GM18909 (cell line): ENCODE measurements around the gene DLG2.

Experiments used
- ATAC-seq: cut with Tn5 transposase; IDR thresholded peaks from one replicate; pipeline ENCODE4 v1.9.1; 2021; ENCODE audit warnings: mild to moderate bottlenecking; ENCODE audit not compliant: unreplicated experiment, poor library complexity

Gene DLG2

DNA sequence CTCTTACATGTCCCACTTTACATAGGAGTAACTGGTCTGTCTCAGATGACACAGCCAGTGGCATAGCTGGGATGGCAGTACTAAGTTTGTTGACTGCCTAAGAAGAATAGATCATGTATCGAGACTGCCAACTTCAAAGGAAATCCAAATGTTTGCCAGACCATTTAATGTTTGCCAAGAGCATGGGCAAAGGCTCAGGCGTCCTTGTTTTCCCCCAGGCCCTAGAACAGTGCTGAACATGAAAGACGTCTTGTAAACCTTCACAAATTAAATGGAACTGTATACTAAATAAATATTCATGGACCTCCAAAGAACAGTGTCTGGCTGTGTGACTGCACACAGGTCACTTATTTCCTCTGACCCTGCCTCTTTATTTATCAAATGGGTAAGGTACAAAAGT is 2106.3 kb downstream of the DLG2 start:
- no peak for ATAC-seq

DNA sequence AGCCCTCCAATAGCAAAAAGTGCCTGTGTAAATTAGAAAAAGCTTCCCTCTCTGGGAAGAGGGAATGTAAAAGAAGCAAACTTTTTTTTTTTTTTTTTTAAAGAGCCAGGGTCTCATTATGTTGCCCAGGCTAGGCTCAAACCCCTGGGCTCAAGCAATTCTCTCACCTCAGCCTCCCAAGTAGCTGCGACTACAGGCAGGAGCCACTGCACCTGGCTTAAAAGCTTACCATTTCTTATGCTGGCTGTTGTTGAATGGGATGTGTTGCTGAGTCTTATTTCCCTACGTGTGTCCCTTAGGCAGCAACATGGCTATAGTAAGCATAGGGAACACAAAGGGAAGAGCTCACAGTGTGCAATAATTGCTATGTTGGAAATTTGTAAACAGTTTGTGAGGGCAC is 2115.5 kb downstream of the DLG2 start:
- ATAC-seq: no peak

DNA sequence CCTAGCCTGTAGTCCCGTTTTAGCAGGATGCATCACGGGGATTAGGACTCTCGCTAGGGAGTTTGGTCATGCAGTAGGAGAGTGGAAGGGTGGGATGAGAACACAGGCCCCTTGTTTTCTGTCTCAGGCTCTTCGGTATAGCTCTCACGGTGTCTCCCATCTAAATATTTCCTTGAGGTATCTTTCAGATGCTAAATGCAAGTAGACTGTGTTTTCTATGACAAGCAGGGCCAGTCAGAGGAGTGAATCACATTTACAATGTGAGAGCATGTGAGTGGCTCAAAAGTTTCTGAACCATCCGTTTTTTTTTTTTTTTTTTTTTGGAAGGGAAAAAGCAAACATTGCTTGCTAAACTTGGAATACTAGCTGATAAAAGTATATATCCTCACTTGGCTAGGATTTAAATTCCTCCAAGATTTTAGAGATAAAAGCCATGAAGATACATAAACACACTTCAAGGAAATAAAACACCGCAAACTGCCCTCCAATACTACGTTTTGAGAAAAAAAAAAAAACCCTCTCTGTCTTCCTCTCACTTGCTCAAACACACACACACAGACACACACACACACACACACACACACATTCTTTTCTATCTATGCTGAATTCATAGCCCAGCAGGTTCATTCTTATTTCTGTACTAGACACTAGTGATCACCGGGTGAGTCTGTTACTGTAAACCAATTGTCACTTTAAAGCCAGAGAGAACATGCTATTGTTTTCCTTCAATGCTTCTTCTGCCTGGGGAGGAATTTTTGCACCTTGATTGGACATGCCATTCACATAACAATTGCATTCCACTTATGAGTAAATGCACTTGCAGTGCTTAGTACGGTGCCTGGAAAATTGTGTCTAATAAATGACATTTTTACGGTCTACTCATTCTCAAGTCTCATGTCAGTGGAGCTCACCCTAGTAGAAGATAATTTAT is 2116.3 kb downstream of the DLG2 start:
- ATAC-seq: no peak

DNA sequence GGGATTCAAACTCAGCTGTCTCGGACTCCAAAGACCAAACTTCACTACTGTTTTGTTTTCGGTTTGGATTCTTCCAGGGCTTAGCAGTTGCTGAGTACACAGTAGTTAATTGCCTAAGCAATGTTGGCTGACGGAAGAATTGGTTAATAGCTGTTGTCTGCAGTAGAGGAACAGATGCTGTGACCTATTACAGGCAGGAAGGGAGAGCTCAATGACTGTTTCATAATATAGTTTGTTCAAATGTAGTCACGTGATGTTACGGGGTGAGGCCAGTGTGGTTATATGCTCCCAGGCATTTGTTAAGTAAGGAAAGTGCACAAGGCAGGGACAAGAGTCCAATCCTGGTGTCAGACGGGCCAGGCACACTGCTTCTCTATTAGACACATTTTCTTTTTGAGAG is 2118.3 kb downstream of the DLG2 start:
- no peak for ATAC-seq

DNA sequence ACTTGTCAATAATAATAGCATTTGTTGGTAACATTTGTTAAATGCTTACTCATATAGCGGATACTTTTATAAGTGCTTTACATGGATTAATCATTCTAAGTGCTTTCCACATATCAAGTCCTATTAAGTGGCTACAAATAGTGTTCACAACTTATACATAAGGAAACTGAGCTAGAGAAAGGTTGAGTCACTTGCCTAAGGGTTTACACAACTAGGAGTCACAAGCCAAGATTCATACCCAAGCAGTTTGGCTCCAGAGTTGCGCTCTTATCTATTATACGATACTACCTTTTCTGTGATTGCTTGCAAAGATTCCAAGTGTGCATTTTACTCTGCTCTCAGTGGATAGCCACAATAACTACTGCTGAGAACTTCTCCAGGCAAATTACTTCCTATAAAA is 2125.1 kb downstream of the DLG2 start:
- ATAC-seq: no peak

DNA sequence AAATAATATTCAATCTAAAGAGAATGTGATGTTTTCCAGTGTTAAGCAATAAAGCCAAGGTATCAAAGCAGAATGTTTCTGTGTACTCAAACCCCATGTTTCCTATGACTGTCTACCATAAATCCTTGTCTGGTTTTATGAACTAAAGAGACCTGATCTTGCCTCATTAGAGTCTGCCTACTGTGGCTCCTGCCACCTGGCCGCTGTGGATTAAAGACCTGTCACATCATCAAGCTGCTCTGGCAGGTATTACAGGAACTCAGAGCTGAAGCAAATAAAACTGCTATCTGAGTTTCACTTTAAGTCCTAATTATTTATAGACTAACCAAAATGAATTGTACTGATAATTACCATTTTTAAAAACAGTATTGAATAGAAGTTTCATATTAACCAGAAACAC is 2133.2 kb downstream of the DLG2 start:
- ATAC-seq: no peak

DNA sequence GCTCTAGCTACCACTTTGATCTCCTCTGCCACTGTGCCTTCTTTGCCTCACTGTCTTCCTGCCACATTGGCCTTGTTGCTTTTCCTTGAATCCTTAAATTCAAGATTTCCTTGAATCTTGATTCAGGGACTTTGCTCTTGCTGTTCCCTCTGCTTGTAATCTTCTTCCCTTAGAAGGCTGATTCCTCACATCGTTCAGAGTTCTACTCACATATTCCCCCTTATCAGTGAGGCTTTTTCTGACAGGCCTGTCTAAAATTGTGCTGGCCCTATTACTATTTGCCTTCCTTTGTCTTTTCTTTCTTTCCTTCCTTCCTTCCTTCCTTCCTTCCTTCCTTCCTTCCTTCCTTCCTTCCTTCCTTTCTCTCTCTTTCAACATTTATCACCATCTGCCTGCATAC is 2134.1 kb downstream of the DLG2 start:
- ATAC-seq: no peak

DNA sequence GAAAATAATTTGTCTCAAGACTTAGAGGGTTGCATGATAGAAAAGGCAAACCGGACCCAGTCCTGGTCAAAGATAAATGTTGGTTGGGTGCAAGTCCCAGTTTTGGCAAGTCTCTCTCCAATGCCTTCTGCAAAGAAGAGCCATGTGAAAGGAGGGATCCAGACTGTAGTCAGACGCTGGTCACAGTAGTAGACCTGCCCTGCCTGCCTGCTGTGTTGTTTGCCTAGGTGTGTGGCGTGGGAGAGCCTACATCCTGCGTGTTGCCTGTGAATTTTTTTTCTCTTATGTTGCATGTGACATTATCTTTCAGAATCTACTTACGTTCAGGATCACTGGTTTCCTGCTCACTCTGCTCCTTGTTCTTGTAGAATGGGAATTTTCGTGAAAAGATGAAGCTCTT is 2143.3 kb downstream of the DLG2 start:
- no peak for ATAC-seq

DNA sequence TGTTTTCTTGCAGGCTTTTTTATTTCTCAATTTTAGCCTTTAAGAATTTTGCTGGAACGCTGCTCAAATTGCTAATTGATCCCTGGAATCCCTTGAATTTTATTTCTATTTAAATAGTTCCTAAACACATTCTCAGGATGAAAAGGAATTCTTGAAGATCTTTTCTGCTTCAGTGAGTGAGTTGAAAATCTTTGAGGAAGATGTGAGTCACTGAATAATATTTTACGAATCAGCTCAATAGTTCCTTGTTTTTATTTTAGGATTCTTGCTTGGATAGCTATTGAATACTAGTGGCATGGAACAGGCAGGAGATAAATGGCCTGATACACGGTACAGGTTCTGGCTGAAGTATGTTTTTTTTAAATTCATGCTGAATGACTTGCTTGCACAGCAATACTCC is 2146.3 kb downstream of the DLG2 start:
- no peak for ATAC-seq

DNA sequence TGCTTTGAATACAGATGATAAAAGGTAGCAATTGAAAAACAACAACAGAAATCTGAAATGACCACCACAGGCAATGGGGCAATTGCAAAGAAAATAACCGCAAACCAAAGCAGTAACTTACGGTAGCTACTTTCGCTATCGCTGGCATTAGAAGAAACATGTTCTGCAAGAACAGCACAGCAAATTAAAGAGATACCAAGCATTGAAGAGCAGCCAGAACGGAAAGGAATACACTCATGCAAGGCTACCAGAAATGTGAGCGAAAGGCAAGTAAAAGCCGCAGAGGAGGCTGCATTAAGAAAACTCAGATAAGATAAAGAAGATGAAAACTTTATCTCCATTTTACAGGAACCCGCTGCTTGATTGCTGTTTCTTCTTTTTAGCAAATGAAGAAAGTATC is 2146.9 kb downstream of the DLG2 start:
- ATAC-seq: no peak

DNA sequence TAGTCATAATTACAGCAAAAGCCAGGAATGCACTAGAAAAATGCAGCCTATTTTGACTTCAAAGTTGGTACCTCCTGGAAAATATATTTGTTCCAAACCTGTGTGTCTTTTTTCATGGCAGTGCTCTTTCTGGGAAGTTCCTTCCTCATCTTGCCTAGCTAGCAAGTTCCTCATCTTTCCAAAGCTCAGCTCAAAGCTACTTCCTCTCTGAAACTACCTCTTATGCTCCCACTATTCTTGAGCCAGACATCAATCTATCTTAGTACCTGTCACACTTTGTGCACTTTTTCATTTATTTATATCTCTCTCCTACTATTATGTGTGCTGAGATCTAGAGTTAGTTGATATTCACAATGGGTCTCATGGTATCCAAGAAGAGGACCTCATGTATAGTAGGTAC is 2149.4 kb downstream of the DLG2 start:
- ATAC-seq: no peak

DNA sequence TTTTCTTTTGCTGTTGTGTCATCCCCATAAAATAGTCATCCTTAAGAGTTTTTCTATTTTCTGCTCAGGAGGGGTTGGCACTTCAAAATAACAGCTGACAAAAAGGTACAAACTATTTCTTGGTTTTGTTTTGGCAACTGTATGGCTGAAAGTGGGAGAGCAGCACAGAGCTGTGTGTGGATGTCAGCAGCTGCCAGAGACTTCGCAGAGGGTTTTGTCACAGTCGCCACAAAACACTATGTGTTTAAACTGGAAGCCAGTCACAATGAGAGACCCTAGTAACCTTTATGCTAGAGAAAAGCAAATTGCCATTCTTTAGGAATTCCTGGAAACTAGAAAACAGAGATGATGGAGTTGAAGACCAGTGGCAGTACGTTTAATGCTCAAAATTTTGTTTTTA is 2151.4 kb downstream of the DLG2 start:
- ATAC-seq: no peak

DNA sequence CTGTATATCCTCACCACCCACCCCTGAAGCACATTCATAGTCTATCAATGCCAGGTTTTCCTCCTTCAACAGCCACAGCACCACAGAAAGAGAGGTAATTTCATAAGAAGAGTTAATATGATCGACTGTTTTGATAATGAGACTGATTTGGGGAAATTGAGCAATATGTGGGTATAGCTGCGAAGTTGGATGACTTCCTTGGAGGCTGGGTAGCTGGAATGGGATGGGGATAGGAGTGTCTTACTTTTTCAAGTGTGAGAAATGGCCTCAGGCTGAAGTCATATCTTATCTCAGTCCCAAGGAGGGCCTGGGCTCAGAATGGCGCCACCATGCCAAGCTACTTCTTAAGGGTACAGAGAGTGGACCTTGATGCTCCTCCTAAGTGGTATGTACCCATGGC is 2153.4 kb downstream of the DLG2 start:
- ATAC-seq: no peak

DNA sequence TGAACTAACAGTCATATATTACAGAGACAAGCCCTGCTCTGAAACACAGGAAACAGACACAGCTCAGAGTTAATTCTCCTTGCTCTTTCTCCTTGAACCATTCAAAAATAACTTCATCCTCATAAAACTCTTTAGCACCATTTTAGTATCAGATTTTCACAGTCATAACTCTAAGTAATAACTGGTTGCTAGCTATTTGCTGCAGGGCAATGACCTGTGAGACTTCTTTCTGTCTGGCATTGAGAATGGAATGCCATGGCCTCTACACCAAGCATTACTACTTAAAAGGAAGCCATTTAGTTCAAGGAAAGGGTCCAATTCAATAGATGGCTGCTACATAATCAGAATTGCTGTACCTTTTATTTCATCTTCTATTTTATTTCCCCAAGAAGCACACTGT is 2154.3 kb downstream of the DLG2 start:
- ATAC-seq: no peak

DNA sequence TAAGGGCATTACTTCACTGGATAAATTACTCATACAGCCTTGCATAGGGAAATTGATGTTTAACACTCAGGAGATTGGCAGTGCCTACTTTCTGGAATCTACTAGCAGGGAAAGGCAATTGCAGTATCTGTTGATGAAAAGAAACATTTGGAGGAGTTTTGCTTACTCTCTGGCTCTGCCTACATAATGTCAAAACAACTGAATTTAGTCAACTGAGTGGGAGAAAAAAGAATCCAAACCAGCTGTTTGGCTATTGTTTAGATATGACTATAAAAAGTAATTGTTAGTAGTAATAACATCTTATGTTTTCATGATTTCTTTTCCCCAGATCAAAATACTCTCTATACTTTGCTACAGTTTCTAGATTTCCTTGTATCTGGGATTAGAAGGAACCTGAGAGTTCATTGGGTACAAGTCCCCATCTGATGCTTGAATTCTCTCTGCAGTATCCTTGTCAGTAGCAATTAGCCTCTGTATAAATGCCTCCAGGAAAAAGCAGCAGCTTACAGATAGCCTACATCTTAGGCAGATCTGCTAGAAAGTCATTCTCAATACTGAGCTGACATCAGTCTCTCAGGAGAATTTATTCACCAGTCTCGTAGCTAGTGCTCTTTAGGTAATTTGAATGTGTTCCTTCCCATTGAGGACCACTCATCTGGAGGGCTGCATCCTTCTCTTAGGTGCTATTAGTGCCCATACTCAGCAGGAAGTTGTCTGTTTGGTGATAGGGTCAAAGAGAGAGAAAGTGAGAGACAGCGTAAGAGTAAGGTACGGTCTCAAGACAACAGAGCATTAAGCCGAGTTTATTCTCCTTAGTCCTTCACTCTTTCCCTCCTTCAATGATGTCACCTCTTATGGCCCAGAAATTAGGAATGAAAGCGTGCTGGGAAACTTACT is 2155.1 kb downstream of the DLG2 start:
- no peak for ATAC-seq

DNA sequence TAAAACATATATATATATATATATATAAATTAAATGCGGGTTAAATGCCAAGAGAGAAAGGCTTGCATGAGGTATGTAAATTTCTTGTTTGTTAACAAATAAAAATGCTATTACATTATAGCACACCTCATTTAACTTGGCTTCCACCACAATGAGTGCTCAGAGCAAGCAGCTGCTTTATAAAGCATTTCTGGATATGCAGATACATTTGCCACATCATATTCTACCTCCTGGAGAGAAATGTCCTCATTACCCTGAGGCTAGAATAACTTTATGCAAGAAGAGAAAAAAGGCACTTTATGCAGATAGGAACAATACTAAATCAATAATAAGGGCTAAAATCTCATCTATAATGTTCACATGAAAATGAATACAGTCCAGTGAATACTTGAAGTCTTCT is 2159.3 kb downstream of the DLG2 start:
- no peak for ATAC-seq

DNA sequence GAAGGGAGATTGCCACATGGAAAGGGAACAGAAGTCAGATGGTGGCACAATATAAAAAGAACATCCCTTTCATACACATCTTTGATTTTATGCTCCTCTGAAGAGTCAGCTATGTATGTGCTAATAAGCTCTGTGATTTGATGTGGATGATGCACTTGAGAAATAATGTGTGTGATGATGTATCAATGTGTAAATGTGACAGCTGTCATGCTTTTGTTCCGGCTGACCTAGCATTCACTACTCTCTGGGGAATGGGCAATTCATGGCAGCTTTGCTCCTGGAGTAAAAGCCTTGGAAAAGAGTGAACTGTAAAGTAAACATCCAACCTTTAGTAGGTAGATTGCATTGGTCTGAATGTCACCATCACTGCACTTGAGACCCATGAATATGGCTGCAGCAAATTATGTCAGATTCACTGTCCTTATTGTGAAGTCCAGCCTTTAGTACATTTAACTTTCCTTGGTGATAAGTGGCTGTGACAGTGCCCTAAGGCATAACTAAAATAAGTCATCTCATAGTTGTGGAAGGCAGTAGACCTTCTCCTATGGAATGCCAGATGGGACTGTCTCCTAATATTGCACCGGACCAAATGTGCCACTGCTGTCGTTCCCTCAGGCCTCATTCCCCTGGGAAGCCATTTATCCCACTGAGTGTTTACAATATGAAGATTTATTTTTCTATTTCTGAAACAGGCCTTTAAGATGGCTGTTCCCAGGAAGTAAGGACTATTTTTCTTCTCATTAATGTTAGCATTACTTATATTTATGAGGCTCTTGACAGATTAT is 2162.8 kb downstream of the DLG2 start:
- no peak for ATAC-seq

DNA sequence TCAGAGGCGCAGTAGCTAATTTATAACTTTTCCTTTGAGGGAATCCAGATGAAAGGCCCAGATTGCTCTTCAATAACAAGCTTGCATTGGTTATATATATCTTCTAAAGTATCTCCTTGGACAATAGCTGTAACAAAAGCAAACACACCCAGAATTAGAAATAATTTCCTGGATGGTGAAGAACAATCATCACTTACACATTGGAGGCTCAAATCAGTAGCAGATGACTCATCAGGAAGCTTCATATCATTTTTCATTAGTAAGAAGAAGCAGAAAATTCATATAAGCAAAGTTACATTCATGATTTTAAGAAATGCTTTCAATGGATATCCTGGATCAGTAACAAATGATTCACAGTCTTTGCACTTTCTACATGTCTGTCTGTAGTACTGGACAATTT is 2167.3 kb downstream of the DLG2 start:
- no peak for ATAC-seq

DNA sequence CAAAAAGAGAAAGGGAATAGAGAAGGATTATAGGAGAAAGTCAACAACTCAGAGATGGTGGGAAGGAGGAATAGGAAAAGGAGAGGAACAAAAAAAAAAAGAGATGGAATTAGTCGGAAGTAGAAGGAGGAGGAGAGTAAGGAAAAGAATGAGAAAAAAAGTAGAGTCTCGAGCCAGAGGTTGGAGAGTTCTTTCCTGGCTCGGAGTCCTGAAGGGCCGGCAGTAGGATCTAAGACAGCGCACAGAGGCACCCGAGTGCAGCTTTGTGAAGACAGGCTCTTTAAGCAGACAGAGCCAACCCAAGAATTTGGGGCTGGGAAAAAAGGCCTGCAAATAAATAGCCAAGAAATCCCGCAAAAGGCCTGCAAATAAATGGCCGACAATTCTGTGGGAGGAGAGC is 2170.6 kb downstream of the DLG2 start:
- no peak for ATAC-seq

DNA sequence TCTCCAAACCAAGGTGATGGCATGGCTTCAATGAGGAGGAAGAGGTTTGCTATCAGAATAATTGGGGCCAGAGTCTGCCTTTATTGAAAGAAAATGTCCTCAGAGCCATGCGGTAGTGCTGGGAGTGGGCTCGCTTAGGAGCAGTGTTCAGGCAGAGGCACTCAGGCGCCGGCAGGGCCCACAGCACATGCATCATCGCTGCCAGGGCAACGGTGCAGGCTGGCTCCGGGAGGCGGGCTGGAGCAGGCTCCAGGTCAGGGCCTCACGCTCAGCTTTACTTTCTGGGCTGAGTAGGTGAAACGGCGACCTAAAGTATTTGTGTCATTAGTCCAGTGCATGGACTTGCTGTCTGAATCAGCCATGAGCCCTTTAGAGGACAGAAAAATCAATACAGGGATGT is 2171.1 kb downstream of the DLG2 start:
- no peak for ATAC-seq

DNA sequence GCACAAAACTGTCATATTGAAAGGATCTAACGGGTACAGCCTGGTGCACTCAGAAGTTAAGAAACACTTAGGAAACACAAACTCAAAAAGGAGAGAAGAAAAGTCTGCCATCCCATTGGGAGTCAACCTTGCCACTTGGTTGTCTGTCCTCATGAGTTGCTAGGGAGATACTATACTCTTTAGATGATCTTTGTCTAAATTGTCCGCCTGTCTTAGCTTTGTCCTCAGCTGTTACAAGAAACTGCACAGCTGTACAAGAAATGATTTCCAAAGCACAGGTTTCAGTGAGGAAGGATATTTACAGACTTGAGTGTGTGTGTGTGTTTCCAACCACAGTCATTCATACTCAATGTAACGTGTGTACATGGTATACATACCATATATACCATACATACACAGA is 2171.8 kb downstream of the DLG2 start:
- no peak for ATAC-seq
